ENCODE results near the gene MAST4. TPM values are rescaled to one million over a fixed set of nuclear protein-coding genes. Genes with fewer than 3 reads are reported as not detected.

The MAST4 gene
- total and polyA plus RNA-seq, 12 donors = 29.6 to 93.3 (median 76.6) TPM

GRCh38 chr5:67215519-67216471 lies 619.6 kb downstream of the MAST4 start:
- Histone ChIP-seq H3K9me3 (no peaks in the 10 kb centered on the region), H3K4me3 (peak overlapping the region in 7 of 10 donors; percentile 8 to 39 (median 32)), H3K27ac (peak overlapping the region in 9 of 10 donors; percentile 22 to 92 (median 69)), H3K4me1 (peaks cover 9 to 32% (median 23%) of the 10 kb centered on the region in 9 donors), H3K36me3 (no peaks in the 10 kb centered on the region), H3K27me3 (no peaks in the 10 kb centered on the region)
- DNase-seq = peak; percentile 89
- intact Hi-C loops (cut with DNase I) = loop anchor here in 2 of 10 donors (10.0 kb wide), 2 partner anchors 231 to 911 kb away; no protein-coding TSS in a partner anchor
- no peak for TF ChIP-seq CTCF (IDR thresholded peaks at IDR 0.05)
- peak; percentile 85 to 96 (median 93) for ATAC-seq
- 23 to 24% methylated on average over 19 of the region's 19 CpGs for WGBS, 2 donors

- Histone ChIP-seq H3K27me3 (no peaks in the 10 kb centered on the region), H3K36me3 (no peaks in the 10 kb centered on the region), H3K27ac (peak overlapping the region in 8 of 10 donors; percentile 57 to 92 (median 70)), H3K4me3 (peak overlapping the region in 2 of 10 donors; percentile 32 to 33), H3K9me3 (no peaks in the 10 kb centered on the region), H3K4me1 (peaks cover 9 to 40% (median 23%) of the 10 kb centered on the region in 9 donors)
- ATAC-seq = no peak
- 93 to 97% methylated on average over 1 of the region's 1 CpG for whole genome bisulfite sequencing, 2 donors
- intact Hi-C loops (cut with DNase I) = loop anchor here in 2 of 10 donors (10.0 kb wide), 2 partner anchors 232 to 912 kb away; no protein-coding TSS in a partner anchor
- DNase-seq = no peak
- no peak for TF ChIP-seq CTCF (IDR thresholded peaks at IDR 0.05)
Measured at GRCh38 chr5:67216564-67216963, 620.4 kb downstream of the MAST4 start.
